Vagina (tissue), 2 donors: Measurements from ENCODE around the gene OLIG3.

Experiments
- POLR2A ChIP-seq, 2 donors: fragments of 450-650 bp; IDR thresholded peaks; one replicate each; pipeline ENCODE4 v1.6.1; 2017; ENCODE audit warnings: antibody characterized with exemption in 2 of 2, mild to moderate bottlenecking in 2 of 2, moderate library complexity in 2 of 2
- POLR2AphosphoS5 ChIP-seq, 2 donors: sonication (generic); formaldehyde crosslinking; IDR thresholded peaks; one replicate each; pipeline ENCODE4 v1.9.0; 2017; ENCODE audit warnings: antibody characterized with exemption in 2 of 2, mild to moderate bottlenecking in 2 of 2, low read depth in 1 of 2; ENCODE audit not compliant: insufficient read depth in 1 of 2
- TF ChIP-seq, protein P1 (sequence below), 3 experiments: fragments of 450-650 bp in 2 of 3; fragments of 200-600 bp in 1 of 3; sonication (generic) in 1 of 3; IDR thresholded peaks; one replicate each; pipeline ENCODE4 v1.5.1; 2017 to 2019; ENCODE audit warnings: antibody characterized with exemption in 3 of 3, mild to moderate bottlenecking in 2 of 3, moderate library complexity in 2 of 3

GRCh38 chr6:137471497-137471896 is 22.7 kb downstream of the OLIG3 start:
- TF ChIP-seq, protein P1, sequence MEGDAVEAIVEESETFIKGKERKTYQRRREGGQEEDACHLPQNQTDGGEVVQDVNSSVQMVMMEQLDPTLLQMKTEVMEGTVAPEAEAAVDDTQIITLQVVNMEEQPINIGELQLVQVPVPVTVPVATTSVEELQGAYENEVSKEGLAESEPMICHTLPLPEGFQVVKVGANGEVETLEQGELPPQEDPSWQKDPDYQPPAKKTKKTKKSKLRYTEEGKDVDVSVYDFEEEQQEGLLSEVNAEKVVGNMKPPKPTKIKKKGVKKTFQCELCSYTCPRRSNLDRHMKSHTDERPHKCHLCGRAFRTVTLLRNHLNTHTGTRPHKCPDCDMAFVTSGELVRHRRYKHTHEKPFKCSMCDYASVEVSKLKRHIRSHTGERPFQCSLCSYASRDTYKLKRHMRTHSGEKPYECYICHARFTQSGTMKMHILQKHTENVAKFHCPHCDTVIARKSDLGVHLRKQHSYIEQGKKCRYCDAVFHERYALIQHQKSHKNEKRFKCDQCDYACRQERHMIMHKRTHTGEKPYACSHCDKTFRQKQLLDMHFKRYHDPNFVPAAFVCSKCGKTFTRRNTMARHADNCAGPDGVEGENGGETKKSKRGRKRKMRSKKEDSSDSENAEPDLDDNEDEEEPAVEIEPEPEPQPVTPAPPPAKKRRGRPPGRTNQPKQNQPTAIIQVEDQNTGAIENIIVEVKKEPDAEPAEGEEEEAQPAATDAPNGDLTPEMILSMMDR (IDR thresholded peaks at IDR 0.05): no peak
- no peak for TF ChIP-seq POLR2AphosphoS5 (IDR thresholded peaks at IDR 0.05; ENCODE audit: insufficient read depth in 1 of 2, low read depth in 1 of 2)
- no peak for TF ChIP-seq POLR2A (IDR thresholded peaks at IDR 0.05)
